Measurements from ENCODE around the gene PI4K2B.
A peak's percentile ranks its signal among the peaks of the same experiment; 100 is the strongest.
"Not testable (repeated sequence)": the region's sequence is repeated elsewhere in the genome, so short reads cannot be mapped to it uniquely, and the experiment has no call there.

PI4K2B gene

GRCh38 chr4:25233737-25234389 is at the start of gene PI4K2B:
PI4K2B (plus strand) TSS chr4:25234033; CDS start chr4:25234164, 131 bp downstream.
- DNase-seq (ENCODE audit: low read depth in 2 of 2): peak; percentile 59 to 67

- DNase-seq (ENCODE audit: low read depth in 2 of 2): no peak
Observed at GRCh38 chr4:25184056-25184455, 49.8 kb upstream of the PI4K2B start.

GRCh38 chr4:25190407-25190806 is 43.4 kb upstream of the PI4K2B start:
- DNase-seq (ENCODE audit: low read depth in 2 of 2): no peak

- no peak for DNase-seq (ENCODE audit: low read depth in 2 of 2)
Observed at GRCh38 chr4:25198713-25199112, 35.1 kb upstream of the PI4K2B start.

- no peak for DNase-seq (ENCODE audit: low read depth in 2 of 2)
Observed at GRCh38 chr4:25207997-25208396, 25.8 kb upstream of the PI4K2B start.

- no peak for DNase-seq (ENCODE audit: low read depth in 2 of 2)
Observed at GRCh38 chr4:25209702-25210101, 24.1 kb upstream of the PI4K2B start.

- DNase-seq (ENCODE audit: low read depth in 2 of 2): no peak
Observed at GRCh38 chr4:25211721-25212120, 22.1 kb upstream of the PI4K2B start.

- DNase-seq (ENCODE audit: low read depth in 2 of 2): no peak
Observed at GRCh38 chr4:25212822-25213221, 21.0 kb upstream of the PI4K2B start.

GRCh38 chr4:25213347-25213979 is 20.4 kb upstream of the PI4K2B start:
- no peak for DNase-seq (ENCODE audit: low read depth in 2 of 2)

GRCh38 chr4:25214750-25215149 is 19.1 kb upstream of the PI4K2B start:
- DNase-seq (ENCODE audit: low read depth in 2 of 2): not testable (repeated sequence)

- no peak for DNase-seq (ENCODE audit: low read depth in 2 of 2)
Observed at GRCh38 chr4:25215511-25215910, 18.3 kb upstream of the PI4K2B start.

GRCh38 chr4:25221377-25221776 is 12.5 kb upstream of the PI4K2B start:
- DNase-seq (ENCODE audit: low read depth in 2 of 2): no peak

GRCh38 chr4:25223802-25224375 is 9.9 kb upstream of the PI4K2B start:
- DNase-seq (ENCODE audit: low read depth in 2 of 2): peak in 1 of 2 experiments; percentile 1

GRCh38 chr4:25229804-25230203 is 4.0 kb upstream of the PI4K2B start:
- no peak for DNase-seq (ENCODE audit: low read depth in 2 of 2)

- DNase-seq (ENCODE audit: low read depth in 2 of 2): no peak
Observed at GRCh38 chr4:25233194-25233593, 639 bp upstream of the PI4K2B start.

GRCh38 chr4:25234390-25235370 is 847 bp downstream of the PI4K2B start:
- peak; percentile 54 to 57 for DNase-seq (ENCODE audit: low read depth in 2 of 2)

- no peak for DNase-seq (ENCODE audit: low read depth in 2 of 2)
Observed at GRCh38 chr4:25235401-25235800, 1.6 kb downstream of the PI4K2B start.

GRCh38 chr4:25236030-25236429 is 2.2 kb downstream of the PI4K2B start:
- not testable (repeated sequence) for DNase-seq (ENCODE audit: low read depth in 2 of 2)

GRCh38 chr4:25236971-25237370 is 3.1 kb downstream of the PI4K2B start:
- no peak for DNase-seq (ENCODE audit: low read depth in 2 of 2)

- no peak for DNase-seq (ENCODE audit: low read depth in 2 of 2)
Observed at GRCh38 chr4:25238052-25238451, 4.2 kb downstream of the PI4K2B start.

- DNase-seq (ENCODE audit: low read depth in 2 of 2): not testable (repeated sequence)
Observed at GRCh38 chr4:25239528-25239927, 5.7 kb downstream of the PI4K2B start.

GRCh38 chr4:25240754-25241210 is 6.9 kb downstream of the PI4K2B start:
- not testable (repeated sequence) for DNase-seq (ENCODE audit: low read depth in 2 of 2)

Data from fibroblast of skin of left quadriceps (primary cell).